22Rv1 (cell line): ENCODE measurements around the gene KCNQ2.

Experiments
- ZFX ChIP-seq: fragments of 450-650 bp; IDR thresholded peaks from 2 replicates; pipeline ENCODE4 v1.6.1; 2017; ENCODE audit warnings: antibody characterized with exemption, borderline replicate concordance
- TF ChIP-seq, protein P1 (sequence below): fragments of 450-650 bp; IDR thresholded peaks from 2 replicates; pipeline ENCODE4 v1.5.1; 2017; ENCODE audit warnings: mild to moderate bottlenecking

- TF ChIP-seq, protein P1, sequence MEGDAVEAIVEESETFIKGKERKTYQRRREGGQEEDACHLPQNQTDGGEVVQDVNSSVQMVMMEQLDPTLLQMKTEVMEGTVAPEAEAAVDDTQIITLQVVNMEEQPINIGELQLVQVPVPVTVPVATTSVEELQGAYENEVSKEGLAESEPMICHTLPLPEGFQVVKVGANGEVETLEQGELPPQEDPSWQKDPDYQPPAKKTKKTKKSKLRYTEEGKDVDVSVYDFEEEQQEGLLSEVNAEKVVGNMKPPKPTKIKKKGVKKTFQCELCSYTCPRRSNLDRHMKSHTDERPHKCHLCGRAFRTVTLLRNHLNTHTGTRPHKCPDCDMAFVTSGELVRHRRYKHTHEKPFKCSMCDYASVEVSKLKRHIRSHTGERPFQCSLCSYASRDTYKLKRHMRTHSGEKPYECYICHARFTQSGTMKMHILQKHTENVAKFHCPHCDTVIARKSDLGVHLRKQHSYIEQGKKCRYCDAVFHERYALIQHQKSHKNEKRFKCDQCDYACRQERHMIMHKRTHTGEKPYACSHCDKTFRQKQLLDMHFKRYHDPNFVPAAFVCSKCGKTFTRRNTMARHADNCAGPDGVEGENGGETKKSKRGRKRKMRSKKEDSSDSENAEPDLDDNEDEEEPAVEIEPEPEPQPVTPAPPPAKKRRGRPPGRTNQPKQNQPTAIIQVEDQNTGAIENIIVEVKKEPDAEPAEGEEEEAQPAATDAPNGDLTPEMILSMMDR, result no peak
- no peak for TF ChIP-seq ZFX
These were observed 109.9 kb downstream of the KCNQ2 start for GRCh38 chr20:63362436-63363009.
